ENCODE measurements around the gene EXD2.

DNA sequence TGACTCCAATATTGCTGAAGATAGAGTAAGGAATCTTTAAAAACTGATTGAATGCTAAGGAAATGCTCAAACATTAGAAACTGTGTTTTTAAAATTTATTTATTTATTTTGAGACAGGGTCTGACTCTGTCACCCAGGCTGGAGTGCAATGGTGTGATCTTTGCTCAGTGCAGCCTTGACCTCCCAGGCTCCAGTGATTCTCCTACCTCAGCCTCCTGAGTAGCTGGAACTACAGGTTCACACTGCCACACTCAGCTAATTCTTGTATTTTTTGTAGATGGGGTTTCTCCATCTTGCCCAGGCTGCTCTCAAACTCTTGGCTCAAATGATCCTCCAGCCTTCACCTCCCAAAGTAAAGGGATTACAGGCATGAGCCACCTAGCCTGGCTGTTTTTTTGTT lies 35.1 kb upstream of the EXD2 start:
- TF ChIP-seq, protein P1, sequence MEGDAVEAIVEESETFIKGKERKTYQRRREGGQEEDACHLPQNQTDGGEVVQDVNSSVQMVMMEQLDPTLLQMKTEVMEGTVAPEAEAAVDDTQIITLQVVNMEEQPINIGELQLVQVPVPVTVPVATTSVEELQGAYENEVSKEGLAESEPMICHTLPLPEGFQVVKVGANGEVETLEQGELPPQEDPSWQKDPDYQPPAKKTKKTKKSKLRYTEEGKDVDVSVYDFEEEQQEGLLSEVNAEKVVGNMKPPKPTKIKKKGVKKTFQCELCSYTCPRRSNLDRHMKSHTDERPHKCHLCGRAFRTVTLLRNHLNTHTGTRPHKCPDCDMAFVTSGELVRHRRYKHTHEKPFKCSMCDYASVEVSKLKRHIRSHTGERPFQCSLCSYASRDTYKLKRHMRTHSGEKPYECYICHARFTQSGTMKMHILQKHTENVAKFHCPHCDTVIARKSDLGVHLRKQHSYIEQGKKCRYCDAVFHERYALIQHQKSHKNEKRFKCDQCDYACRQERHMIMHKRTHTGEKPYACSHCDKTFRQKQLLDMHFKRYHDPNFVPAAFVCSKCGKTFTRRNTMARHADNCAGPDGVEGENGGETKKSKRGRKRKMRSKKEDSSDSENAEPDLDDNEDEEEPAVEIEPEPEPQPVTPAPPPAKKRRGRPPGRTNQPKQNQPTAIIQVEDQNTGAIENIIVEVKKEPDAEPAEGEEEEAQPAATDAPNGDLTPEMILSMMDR (IDR thresholded peaks at IDR 0.05 in 8 of 11, conservative IDR thresholded peaks at IDR 0.05 in 3 of 11), result no peak
- no peak for TF ChIP-seq POLR2A (IDR thresholded peaks at IDR 0.05)
